SH-SY5Y (cell line): ENCODE results near the gene MXI1.

Experiments used
- GATA2 ChIP-seq: IDR thresholded peaks from 2 replicates; pipeline ENCODE4 v1.6.1; 2011; ENCODE audit warnings: mild to moderate bottlenecking, low read depth, low read length
- GATA3 ChIP-seq: IDR thresholded peaks from 2 replicates; pipeline ENCODE4 v1.6.1; 2011; ENCODE audit warnings: low read depth, mild to moderate bottlenecking, low read length, moderate library complexity

- TF ChIP-seq GATA3, result no peak
- no peak for TF ChIP-seq GATA2
These were observed 15.4 kb downstream of the MXI1 start for GRCh38 chr10:110222641-110223297.
